ENCODE results near the gene TRMT10C.

GRCh38 chr3:101588616-101589015, 26.9 kb downstream of the TRMT10C start:
- TF ChIP-seq, protein P1, sequence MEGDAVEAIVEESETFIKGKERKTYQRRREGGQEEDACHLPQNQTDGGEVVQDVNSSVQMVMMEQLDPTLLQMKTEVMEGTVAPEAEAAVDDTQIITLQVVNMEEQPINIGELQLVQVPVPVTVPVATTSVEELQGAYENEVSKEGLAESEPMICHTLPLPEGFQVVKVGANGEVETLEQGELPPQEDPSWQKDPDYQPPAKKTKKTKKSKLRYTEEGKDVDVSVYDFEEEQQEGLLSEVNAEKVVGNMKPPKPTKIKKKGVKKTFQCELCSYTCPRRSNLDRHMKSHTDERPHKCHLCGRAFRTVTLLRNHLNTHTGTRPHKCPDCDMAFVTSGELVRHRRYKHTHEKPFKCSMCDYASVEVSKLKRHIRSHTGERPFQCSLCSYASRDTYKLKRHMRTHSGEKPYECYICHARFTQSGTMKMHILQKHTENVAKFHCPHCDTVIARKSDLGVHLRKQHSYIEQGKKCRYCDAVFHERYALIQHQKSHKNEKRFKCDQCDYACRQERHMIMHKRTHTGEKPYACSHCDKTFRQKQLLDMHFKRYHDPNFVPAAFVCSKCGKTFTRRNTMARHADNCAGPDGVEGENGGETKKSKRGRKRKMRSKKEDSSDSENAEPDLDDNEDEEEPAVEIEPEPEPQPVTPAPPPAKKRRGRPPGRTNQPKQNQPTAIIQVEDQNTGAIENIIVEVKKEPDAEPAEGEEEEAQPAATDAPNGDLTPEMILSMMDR (IDR thresholded peaks at IDR 0.05), result no peak
- no peak for TF ChIP-seq POLR2A (IDR thresholded peaks at IDR 0.05)

Data from vagina (tissue), 2 donors.